GM18526 (cell line): ENCODE data around the gene TRIML2.

Experiments
- POLR2A ChIP-seq: IDR thresholded peaks from 3 replicates; pipeline ENCODE4 v1.6.1; 2011; ENCODE audit not compliant: insufficient read length; ENCODE audit errors: extremely low read depth

TRIML2 gene

GRCh38 chr4:188117631-188118324, 8.4 kb upstream of the TRIML2 start:
- no peak for TF ChIP-seq POLR2A

- TF ChIP-seq POLR2A: no peak
Measured at GRCh38 chr4:188113156-188113555, 3.8 kb upstream of the TRIML2 start.

- no peak for TF ChIP-seq POLR2A
Measured at GRCh38 chr4:188111955-188112354, 2.6 kb upstream of the TRIML2 start.

- no peak for TF ChIP-seq POLR2A
Measured at GRCh38 chr4:188110741-188111471, 1.5 kb upstream of the TRIML2 start.

DNA sequence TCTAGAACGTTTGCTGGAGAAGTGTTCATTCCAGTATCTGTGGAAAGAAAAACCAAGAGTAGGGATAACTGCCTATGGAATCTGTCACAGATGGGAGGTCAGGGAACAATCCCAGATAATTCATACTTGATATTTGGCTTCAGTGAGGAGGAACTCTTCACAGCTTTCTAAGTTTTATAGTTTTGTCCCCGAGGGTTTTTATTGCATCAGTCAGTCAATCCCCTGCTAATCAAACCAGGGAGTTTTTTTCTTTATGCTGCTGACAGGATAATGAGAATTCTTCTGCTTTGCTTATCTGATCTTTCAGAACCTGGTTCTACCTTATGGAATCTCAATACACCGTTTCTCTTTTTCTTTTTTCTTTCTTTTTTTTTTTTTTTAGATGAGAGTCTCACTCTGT, 633 bp upstream of the TRIML2 start:
- TF ChIP-seq POLR2A: no peak

GRCh38 chr4:188107931-188108843, 1.2 kb downstream of the TRIML2 start:
- no peak for TF ChIP-seq POLR2A

GRCh38 chr4:188106454-188106853, 2.9 kb downstream of the TRIML2 start:
- TF ChIP-seq POLR2A: no peak

DNA sequence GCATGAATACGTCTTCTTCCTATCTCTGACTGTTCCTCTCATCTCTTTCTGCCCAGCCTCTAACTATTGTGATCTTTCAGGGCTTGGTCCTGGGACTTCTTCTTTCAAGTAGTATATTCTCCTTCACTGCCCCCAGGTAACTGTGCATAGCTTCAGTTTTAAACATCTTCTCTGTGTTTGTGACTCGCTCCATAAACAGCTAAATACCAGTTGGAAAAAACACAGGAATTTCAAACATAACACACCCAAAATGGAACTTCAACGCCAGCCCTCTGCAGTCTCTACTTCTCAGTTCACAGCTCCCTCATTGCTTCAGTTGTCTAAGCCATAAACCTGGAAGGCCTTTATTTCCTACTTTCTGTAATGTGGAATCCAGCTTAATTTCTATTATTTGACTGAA, 16.6 kb downstream of the TRIML2 start:
- no peak for TF ChIP-seq POLR2A

GRCh38 chr4:188086858-188087257, 22.5 kb downstream of the TRIML2 start:
- no peak for TF ChIP-seq POLR2A

- no peak for TF ChIP-seq POLR2A
Measured at GRCh38 chr4:188082796-188083195, 26.6 kb downstream of the TRIML2 start.

GRCh38 chr4:188078116-188078515, 31.3 kb downstream of the TRIML2 start:
- no peak for TF ChIP-seq POLR2A

DNA sequence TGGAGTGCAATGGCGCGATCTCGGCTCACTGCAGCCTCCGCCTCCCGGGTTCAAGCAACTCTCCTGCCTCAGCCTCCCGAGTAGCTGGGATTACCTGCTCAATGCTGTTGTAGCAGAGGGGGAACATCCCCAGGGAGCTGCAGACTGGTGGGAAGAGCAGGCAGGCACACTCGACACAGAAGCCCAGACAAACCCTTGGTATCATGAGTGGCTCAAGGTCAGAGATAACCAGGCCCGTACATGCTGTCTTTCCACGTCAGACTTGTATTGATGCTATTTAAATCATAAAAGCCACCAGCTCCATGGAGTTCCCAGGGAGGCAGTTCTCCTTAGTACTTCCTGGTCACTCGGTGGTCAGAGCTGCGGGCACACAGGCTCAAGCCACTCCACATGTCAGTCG, 33.2 kb downstream of the TRIML2 start:
- no peak for TF ChIP-seq POLR2A

DNA sequence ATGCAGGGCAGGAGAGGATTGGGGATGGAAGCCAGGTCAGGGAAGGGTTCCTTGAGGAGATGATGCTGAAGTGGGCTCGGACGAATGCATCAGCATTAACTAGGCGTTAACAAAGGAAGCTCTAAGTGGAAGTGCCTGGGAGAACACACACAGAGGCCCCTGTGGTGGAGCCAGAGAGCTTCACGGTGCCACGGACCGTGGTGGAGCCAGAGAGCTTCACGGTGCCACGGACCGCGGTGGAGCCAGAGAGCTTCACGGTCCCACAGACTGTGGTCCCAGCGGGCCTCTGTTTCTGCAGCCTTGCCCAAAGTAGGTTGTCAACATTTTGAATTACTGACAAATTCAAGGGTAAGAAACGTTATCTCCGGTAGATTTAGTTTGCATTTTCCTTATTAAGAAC, 48.3 kb downstream of the TRIML2 start:
- TF ChIP-seq POLR2A: no peak

- no peak for TF ChIP-seq POLR2A
Measured at GRCh38 chr4:188053302-188053701, 56.1 kb downstream of the TRIML2 start.

DNA sequence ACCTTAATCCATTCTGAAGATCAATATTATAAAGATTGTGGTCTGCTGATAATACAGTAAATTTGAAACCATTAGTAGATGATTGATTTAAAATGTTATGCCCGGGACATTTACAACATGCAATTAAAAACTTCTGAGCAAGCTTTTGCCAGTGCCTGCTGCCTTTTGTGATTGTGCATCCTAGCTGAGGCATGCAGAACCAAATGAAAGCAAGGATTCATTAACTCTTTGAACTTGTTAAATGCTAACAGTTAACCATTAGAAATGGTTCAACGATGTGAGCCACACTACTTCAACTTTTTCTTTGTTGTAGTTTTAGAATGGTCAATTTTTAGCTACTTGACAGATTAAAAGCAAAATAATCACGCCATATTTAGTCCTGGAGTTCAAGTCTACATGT, 62.7 kb downstream of the TRIML2 start:
- TF ChIP-seq POLR2A: no peak

DNA sequence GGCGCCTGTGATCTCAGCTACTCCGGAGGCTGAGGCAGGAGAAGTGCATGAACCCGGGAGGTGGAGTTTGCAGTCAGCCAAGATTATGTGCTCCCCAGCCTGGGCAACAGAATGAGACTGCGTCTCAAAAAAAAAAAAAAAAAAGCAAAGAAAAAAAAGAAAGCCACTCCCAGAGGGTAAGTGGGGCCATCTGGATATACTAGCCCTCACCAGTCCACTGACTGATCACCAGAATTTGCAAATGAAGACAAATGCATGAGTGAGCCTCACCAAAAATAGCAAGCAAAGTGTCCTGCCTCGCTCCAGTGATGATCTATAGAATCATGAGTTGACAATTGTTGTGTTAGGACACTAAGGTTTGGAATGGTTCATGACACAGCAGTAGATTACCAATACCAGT, 66.2 kb downstream of the TRIML2 start:
- TF ChIP-seq POLR2A: no peak
